ENCODE measurements around the gene CRIP1.

Gene CRIP1

DNA sequence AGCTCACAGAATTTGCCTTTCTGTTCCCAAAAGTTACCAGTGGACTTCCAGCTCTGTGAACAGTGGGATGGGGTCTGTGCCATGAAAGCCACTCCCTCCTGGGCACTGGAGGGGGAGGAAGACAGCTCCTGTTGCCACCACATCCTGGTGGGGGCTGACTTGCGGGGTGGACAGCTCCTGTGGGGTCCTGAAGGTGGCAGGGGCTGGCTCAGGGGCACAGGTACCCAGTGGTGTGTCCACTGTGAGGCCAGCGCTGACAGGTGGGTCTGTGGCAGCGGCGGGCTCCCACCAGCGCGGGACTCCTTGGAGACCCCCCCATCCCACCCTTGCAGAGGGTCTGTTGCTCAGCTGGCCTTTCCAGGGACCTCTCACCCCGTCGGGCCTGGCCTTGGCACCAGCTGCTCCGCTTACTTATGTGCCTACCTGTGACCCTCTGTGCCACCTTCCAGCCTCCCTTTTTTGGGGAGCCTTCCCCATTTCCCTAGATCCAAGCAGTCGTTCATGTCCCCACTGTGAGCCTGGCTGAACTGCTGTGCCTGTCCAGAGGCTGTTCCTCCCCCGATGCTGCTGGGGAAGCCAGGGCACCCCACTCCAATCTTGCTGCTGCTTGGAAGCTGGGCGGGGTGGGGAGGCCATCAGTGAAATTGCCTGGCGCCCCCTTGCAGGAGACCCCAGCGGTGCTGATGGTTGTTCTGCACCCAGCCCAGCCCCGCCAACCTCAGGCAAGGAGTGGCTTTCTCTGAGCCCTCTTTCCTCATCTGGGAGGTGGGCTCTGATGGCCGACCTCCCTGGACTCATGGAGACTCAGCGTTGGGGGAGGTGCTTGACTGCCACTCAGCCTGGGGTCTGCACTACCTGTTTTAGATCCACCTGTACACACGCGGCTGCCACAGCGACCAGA, 6.5 kb downstream of the CRIP1 start:
- DNase-seq (ENCODE audit: low read depth) = no peak

DNA sequence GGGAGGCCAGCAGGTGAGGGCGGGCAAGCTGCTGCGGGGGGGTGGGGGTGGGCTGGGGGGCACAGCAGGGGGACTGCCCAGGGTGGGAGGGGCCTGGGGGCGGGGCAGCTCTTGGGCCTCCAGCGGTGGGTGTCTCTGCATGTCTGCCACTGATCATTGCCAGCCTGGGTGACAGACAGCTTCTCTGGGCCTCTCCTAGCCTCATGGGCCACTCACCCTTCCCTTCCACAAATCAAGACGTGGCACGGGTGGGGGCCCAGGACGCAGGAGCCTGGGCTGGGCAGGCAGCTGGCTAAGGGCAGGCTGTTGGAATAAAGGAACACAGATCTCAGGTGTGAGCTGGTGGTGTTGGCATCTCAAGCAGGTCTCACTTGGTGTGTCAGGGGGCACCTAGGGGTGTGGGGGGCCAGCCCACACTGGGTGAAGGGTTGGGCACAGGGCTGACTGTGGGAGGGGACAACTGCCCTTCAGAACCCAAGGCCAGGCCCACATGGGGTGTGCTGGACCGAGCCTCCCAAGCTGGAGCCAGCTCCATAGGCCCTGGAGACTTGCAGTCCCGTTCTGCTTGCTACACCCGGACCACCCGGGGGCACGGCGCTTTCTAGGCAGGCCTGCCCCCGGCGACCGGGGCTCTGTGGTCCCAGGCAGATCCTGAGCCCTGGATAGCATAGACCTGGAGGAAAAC, 7.4 kb downstream of the CRIP1 start:
- no peak for DNase-seq (ENCODE audit: low read depth)

DNA sequence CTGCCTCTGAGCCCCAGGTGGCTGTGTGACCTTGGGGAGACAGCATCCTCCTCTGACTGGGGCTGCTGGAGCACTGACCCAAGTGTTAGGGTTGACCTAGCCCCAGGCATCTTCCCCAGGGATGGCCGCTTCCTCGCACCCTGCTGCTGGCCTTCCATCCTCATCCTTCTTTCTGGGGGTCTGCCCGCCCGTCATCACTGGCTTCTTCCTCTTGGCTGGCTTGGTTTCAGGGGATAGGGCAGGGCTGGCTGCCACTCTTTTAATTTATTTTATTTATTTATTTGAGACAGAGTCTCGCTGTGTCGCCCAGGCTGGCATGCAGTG, 7.9 kb downstream of the CRIP1 start:
- DNase-seq (ENCODE audit: low read depth) = no peak

DNA sequence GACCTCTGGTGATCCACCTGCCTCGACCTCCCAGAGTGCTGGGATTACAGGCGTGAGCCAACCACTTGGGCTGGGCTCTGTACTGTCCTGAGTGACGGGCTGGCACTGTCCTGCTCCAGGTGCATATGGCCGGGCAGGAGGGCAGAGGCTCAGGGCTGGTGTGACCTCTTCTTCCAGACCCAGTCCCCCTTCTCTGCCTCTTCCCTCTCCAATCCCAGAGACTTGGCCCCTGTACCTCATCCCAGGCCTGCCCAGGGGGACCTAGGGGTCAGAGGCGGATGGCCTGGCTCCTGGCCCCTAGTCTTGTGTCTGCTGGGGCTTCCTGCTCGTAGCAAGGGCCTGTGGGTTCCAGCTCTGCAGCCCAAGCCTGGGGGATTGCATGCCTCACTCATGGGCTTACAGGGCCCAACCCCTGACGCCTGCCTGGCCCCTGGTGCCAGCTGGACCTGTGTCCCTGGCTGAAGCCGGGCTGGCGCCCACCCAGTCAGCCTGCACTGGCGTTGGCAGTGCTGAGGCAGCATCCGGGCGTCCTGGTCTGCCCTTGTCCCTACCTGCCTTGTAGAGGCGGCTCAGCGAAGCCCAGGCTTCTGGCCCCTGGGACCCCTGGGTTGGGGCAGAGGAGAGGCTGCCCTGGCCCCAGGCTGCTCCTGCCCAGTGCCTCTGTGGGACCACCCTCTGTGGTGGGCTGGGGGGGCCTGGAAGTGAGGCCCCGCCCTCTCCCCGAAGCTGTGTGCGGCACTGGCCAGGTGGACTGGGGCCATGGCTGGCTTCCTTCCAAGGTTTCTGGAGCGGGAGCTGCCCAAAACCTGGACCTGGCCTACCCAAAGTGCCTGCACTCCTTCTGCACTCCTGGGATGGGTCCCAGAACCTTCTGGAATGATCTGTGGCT, 8.7 kb downstream of the CRIP1 start:
- DNase-seq (ENCODE audit: low read depth) = no peak

DNA sequence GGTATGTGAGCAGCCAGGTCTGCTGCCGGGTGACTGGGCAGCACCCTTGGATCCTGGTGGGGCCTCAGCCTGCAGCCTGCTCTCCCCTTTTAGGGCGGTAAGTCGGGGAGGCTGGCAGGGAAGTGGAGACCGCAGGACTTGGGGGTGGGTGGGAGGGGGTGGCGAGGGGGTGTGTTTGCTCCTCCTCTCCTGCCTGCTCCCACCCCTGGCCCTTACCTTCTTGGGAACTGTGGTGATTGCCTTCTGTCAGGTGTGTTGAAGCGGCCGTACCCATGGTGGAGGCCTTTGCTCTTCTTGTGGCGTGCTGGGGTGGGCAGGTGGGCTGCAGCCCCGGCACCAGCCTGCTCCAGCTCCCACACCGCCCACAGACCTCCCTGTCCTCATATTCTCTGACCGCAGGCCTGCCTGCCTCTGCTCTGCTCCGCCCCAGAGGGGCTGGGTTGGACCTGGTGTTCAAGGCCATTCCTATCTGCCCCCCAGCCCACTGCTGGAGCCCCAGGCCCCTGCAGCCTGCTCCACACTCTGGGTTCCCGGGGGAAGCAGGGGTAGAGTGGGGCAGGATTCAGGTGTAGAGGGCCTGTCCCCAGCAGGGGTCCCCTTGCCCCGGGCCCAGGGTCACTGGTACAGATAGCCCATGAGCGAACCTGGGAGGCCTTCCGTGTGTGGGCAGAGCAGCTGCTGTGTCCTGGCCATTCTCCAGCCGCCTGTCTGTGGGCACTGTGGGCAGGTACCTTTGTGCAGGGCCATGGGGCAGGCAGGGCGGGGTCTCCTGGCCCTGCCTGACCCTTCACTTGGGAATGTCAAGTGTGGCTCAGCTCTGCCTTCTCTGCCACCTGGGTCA, 9.5 kb downstream of the CRIP1 start:
- DNase-seq (ENCODE audit: low read depth) = no peak

DNA sequence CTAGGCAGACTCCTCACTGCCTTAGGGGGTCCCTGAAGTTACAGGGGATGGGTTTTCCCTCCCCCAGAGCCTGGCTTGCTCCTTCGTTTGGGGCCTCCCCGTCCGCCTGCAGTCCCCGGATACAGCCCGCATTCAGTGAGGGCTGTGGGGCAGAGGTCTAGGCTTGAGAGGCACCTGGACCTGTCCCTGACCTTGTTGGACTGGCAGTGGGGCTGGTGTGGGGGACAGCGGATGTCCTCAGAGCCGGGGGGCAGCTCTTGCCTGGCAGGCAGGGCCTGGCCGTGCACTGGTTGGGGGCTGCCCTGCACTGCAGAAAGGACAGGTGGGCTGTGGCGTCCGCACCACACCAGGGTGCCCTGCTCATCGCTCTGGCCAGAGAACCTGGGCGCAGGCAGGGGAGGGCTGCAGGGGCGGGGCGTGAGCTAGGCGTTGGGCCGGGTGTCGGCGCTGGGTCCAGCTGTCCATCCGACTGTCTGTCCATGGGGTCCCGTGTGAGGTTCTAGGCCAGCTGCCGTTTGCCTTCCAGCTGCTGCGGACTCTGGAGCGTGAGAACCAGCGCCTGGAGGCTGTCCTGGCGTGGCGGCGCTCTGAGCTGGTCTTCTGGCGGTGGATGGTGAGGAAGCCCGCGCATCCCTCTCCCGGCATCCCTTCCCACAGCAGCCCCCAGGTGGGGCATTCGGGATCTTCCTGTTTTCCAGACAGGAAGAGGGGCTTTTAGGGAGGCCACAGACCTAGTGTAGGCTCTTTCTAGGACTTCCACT, 10.3 kb downstream of the CRIP1 start:
- DNase-seq (ENCODE audit: low read depth) = no peak

DNA sequence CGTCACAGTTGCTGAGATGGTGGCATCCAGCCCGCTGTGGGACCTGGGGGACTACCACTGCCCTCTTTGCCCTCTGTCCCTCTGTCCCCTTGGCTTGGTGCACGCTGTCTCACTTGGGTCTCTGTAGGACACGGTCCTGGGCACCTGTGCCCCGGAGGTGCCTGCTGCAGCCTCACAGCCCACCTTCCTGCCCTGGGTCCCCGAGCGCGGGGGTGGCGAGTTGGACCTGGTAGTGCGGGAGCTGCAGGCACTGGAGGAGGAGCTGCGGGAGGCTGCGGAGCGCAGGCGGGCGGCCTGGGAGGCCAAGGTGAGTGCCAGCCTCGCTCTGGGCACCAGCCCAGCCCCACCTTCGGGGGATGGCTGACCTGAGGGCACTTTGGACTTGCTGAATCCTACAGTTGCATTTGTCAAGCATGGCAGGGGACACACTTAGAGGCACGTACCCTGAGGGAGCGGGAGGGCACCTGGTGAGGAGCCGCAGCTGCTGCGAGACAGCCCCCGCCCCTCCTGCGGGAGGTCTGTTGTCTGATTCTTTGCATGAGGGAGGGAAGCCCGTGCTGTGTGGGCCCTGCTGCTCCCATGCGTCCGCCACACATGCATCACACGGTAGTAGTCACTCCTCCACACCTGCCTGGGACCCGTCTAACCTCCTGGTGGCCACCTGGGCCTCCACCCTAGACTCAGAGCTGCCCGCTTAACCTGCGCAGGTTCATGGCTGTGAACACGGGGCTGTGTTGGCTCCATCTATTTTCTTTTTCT, 11.2 kb downstream of the CRIP1 start:
- no peak for DNase-seq (ENCODE audit: low read depth)

DNA sequence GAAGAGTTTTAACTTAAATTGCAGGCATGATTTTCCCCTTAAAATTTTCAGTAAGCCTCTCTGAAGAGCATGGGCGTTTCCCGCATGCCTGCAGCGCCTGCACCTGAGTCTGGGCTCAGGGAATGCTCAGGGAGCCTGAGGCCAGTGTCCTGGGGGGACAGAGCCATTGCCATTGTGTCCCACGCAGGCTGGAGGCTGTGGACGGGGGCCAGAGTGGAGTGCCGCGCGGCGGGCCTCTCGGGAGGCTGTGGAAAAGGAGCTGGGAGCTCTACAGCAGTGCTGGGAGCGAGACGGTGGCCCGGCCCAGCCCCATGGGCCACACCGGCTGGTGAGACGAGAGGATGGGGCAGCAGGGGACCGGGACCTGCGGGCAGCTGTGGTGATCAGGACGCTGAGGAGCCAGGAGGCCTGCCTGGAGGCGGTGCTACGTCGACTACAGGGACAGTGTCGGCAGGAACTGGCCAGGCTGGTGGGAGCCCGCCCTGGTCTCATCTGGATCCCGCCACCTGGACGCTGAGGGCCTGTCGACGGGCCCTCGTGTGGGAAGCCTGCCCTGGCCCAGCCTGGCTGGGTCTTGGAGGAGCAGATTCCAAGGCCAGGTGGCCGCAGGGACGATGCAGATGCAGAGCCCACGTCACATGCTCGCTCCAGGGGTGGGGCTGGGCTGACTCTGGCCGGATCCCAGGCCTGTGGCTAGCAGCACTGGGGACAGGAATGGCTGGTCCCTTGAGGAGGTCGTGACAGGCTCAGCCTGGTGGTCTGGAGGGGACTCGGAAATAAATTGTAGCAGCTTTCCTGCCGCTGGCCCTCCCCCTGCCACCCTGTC, 12.0 kb downstream of the CRIP1 start:
- no peak for DNase-seq (ENCODE audit: low read depth)

DNA sequence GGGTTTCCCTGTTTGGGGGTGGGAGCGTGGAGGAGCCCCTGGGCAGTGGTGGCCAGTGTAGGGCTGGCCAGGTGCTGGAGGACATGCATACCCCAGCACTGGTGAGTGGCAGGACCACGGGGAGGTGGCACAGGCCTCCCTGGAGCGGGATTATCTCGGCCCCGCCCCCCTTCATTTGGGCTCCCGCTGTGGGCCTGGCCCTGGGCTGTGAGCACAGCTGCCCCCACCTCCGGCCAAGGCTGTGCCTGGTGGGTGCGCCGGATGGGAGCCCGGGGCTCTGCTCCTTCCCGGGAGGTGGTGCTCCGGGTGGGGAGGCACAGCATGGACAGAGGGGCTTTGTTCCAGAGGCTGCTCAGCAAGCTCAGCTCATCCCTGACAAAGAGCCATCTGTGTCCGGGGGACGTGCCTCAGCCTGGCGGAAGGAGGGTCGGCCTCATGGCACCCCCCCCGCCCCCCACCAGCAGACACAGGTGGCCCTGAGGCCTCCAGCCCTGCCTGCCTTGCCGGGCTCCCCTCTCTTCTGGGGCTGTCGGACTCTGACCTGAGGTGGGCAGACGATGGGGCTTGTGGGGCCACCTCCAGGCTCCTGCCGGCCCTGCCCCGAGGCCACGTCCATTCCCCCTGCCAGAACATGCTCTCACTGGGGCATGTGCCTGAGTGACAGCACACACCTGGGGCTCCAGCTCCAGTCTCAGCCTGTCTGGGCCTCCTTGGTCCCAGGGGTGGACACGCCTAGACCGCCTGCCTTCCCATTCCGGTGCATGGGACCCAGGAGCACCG, 12.8 kb downstream of the CRIP1 start:
- no peak for DNase-seq (ENCODE audit: low read depth)

DNA sequence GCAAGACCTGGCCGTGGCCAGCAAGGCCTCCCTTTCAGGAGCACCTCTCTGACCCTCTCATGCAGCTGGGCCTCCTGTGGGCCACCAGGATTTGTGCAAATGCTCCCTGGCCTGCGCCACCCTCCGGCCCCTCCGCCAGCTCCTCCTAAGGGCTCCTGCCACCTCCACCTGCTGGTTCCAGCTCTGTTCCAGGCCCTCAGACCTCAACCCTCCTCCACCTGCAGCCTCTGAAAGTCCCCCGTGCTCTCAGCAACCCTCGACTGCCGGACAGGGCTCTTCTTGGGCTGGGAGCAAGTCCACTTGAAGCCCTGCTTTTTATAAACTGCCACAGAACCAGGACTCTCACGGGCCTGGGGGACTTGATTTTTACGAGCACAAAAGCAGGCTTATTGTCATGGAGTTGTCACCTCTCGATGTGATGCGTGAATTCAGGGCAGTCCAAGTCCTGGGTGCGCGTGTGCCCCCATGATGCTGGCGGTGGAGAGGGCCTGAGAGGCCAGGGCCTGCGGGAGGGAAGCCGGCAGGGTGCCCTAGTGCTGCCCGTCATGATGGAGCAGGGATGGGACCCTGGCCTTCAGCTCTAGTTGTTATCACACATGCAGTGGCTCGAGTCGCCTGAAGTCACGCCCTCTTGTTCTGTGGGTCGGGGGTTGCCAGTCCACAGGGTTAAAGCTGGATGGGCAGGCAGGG, 13.5 kb downstream of the CRIP1 start:
- no peak for DNase-seq (ENCODE audit: low read depth)

DNA sequence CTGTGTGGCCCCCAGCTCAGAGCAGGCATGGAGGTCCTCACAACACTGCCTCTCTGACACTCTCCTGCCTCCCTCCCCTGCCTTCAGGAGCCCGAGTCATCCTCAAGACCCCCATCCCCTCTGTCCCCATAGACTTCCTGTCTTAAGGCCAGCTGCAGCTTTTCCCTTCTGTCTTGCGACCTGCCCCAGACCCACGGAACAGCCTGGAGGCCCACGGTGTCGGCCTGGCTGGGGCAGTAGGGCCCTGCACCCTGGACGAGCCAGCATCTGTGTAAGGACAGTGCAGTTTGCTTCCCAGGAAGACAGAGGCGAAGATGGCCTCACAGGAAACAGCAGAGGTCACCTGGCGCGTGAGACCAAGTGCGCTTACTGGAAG, 14.0 kb downstream of the CRIP1 start:
- DNase-seq (ENCODE audit: low read depth) = no peak

DNA sequence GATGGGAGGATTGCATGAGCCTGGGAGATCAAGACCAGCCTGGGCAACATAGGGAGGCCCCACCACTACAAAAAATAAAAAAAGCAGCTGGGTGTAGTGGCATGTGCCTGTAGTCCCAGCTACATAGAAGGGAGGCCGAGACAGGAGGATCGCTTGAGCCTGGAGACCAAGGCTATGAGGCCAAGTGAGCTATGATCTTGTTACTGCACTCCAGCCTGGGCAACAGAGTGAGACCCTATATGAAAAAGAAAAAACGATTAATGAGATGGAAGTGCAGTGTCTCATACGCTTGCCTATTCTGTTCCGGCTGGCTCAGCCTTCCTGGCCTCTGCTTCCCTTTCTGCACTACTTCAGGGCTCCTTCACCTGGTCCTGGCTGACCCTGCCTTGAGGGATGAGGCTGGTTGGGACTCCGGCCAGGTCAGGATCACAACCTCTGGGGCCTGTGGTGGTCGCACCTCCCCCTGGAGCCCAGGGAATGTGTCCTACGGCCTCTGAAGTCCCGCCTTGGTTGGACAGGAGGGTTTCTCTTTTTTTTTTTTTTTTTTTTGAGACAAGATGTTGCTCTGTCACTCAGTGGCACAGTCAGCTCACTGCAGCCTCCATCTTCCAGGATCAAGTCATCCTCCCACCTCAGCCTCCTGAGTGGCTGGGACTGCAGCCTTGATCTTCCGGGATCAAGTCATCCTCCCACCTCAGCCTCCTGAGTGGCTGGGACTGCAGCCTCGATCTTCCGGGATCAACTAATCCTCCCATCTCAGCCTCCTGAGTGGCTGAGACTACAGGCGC, 15.0 kb downstream of the CRIP1 start:
- DNase-seq (ENCODE audit: low read depth) = no peak

DNA sequence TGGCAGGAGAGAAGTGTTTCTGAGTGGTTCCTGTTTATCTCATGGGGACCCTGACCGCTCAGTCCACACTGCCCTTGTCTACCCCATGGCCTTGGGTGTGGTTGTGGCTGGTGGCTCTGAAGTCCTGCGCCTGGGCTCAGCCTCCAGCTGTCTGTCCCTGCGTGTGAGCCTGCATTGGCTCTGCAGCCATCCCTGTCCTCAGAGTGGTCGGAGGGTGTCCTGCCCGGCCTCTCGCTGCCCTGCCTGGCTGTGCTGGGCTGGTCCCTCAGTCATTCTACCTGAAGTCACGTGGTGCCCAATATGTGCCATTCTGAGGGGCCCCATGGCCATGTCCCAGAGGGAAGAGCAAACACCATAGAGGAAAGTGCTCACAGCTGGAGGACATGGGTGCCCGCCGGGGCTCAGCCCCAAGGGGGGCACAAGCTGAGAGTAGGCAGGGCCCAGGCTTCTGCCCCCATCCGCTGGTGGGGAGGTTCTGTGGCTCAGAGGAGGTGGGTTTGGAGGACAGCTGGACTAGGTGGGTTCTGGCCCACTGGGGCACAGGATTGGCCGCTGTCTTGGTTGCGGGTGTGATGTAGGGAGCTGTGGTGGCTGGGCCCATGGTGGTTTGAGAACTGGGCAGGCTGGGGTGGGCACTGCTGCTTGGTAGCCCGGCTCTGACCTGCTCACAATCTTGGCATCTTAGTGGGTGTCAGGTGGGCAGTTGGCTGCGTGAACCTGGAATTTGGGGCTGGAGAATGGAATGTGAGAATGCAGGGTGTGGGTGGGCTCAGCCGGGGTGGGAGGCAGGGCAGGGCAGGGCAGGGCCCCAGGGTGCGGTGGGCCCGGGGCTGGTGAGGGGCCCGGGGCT, 16.0 kb downstream of the CRIP1 start:
- DNase-seq (ENCODE audit: low read depth) = no peak

DNA sequence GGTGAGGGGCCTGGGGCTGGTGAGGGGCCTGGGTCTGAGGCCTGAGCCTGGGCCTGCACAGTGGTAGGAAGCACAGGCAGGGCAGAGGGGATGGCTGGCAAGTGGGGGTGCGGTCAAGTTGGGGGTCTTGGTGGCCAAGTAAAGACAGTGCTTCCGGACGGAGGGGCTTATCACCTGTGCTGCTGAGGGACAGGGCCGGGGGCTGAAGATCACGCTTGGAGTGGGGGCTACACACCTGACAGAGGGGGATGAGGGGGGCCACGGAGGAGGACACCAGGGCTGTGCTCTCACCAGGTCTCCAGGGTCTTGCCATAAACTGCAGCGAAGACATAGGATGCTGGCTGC, 16.6 kb downstream of the CRIP1 start:
- no peak for DNase-seq (ENCODE audit: low read depth)

DNA sequence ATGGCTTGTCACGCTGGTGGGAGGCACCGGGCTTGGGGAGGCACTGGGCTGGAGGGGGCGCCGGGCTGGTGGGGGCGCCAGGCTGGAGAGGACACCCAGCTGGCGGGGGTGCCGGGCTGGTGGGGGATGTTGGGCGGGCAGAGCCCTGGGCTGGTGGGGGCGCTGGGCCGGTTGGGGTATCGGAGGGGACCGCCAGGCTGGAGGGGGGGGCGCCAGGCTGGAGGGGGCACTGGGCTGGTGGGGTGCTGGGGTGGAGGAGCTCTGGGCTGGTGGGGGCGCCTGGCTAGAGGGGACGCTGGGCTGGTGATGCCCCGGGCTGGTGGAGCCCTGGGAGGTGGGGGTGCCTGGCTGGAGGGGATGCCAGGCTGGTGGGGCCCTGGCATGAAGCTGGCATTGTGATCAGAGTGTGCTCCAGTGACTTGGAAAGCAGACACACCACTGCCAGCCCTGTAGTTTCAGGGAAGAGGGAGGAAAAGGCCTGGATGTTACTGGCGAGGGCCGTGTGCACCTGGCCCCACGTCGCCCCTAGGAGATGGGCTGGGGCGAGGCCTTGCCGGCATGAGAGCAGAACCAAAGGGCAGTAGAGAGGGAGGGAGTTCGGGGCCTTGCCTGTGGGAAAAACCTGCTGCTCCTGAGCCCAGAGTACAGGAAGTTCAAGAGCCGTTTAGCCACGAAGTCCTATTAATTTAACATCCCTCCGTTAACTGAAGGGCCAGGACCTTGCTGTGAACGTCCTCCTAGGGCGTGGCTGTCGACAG, 17.4 kb downstream of the CRIP1 start:
- no peak for DNase-seq (ENCODE audit: low read depth)

DNA sequence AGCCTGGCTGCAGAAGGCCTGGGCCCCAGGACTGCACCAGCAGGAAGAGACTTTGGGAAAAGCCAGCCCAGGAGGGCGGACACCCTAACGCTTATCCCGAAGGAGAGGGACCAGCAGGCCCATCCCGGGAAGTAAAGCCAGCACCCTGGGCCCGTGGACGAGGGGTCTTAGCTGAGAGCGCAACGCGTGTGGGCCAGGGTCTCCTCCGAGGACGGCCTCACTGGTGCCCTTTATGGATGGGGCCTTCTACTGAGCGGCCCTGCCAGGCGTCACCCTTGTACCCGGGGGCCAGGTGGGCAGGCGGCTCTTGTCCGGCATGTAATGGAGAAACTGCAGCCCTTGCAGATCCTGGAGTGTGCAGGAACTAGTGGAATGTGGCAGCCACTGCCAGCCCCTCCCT, 18.4 kb downstream of the CRIP1 start:
- DNase-seq (ENCODE audit: low read depth) = no peak
